Measurements from ENCODE around the gene S100A10.

Gene S100A10

GRCh38 chr1:152029929-152030211 lies 36.2 kb upstream of the S100A10 start (continued):
- TF ChIP-seq TCF4 (CRISPR knock-in tag; IDR thresholded peaks at IDR 0.05; ENCODE audit: borderline replicate concordance) (no peak), BACH2 (CRISPR knock-in tag; IDR thresholded peaks at IDR 0.05; ENCODE audit: borderline replicate concordance) (no peak), RARB (CRISPR knock-in tag; IDR thresholded peaks at IDR 0.05) (no peak), PPARA (CRISPR knock-in tag; IDR thresholded peaks at IDR 0.05; ENCODE audit: borderline replicate concordance) (no peak), ISL1 (CRISPR knock-in tag; IDR thresholded peaks at IDR 0.05) (no peak), OSR1 (CRISPR knock-in tag; IDR thresholded peaks at IDR 0.05) (no peak), TOX (CRISPR knock-in tag; IDR thresholded peaks at IDR 0.05; ENCODE audit: borderline replicate concordance) (no peak), PATZ1 (CRISPR knock-in tag; IDR thresholded peaks at IDR 0.05; ENCODE audit: borderline replicate concordance) (no peak)

DNA sequence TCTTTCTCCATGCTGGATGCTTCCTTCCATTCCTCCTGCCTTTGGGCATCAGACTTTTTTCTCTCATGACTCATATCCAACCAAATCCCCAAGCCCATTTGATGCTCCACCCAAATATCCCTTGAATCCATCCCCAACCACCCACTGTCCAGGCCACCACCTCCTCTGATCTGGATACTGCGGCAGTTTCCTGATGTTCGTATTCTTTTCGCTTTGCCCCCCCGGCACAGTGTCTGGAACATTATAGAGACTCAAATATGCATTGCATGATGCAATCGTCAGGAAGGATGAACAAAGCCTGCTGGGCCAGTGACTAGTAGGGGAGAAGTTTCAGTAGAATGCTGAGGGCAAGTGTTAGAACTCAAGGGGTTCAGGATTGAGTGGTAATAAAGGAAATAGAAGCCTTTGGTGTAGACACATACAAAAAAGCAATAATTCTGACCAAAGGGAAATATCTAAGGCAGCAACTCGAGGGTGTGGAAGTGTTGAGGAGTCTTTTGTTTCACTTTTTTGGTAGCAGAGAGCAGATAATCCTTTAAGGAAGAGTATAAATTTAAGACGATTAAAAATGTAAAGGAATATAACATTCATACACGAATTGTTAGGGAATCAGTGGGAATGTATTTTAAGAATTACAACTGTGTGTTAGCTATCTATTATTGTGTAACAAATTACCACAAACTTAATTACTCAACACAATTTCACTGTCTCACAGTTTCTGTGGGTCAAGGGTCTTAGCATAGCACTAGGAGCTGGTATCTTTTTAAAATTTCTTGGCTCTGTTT lies 35.7 kb upstream of the S100A10 start:
- no peak for TF ChIP-seq ESRRG (CRISPR knock-in tag; IDR thresholded peaks at IDR 0.05)
- TF ChIP-seq TOX (CRISPR knock-in tag; IDR thresholded peaks at IDR 0.05; ENCODE audit: borderline replicate concordance): no peak
- no peak for TF ChIP-seq ISL1 (CRISPR knock-in tag; IDR thresholded peaks at IDR 0.05)
- no peak for TF ChIP-seq ZC3H10 (CRISPR knock-in tag; IDR thresholded peaks at IDR 0.05)
- TF ChIP-seq ZFP3 (CRISPR knock-in tag; IDR thresholded peaks at IDR 0.05): no peak
- no peak for TF ChIP-seq OSR1 (CRISPR knock-in tag; IDR thresholded peaks at IDR 0.05)
- TF ChIP-seq RARB (CRISPR knock-in tag; IDR thresholded peaks at IDR 0.05): no peak
- TF ChIP-seq, protein P1, sequence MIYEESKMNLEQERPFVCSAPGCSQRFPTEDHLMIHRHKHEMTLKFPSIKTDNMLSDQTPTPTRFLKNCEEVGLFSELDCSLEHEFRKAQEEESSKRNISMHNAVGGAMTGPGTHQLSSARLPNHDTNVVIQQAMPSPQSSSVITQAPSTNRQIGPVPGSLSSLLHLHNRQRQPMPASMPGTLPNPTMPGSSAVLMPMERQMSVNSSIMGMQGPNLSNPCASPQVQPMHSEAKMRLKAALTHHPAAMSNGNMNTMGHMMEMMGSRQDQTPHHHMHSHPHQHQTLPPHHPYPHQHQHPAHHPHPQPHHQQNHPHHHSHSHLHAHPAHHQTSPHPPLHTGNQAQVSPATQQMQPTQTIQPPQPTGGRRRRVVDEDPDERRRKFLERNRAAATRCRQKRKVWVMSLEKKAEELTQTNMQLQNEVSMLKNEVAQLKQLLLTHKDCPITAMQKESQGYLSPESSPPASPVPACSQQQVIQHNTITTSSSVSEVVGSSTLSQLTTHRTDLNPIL (CRISPR knock-in tag; IDR thresholded peaks at IDR 0.05; ENCODE audit: low read depth): no peak
- TF ChIP-seq PPARA (CRISPR knock-in tag; IDR thresholded peaks at IDR 0.05; ENCODE audit: borderline replicate concordance): no peak
- TF ChIP-seq ZFP30 (CRISPR knock-in tag; IDR thresholded peaks at IDR 0.05): no peak
- TF ChIP-seq ZNF70 (CRISPR knock-in tag; IDR thresholded peaks at IDR 0.05): no peak
- no peak for TF ChIP-seq BACH2 (CRISPR knock-in tag; IDR thresholded peaks at IDR 0.05; ENCODE audit: borderline replicate concordance)
- no peak for TF ChIP-seq SNAI2 (CRISPR knock-in tag; IDR thresholded peaks at IDR 0.05)
- TF ChIP-seq CSRNP3 (CRISPR knock-in tag; IDR thresholded peaks at IDR 0.05): no peak
- TF ChIP-seq ZNF565 (CRISPR knock-in tag; conservative IDR thresholded peaks at IDR 0.05; ENCODE audit: low read depth): no peak
- peak; percentile 23; the same call in 2 of the 3 replicates for ATAC-seq

- TF ChIP-seq ZFP30 (CRISPR knock-in tag; IDR thresholded peaks at IDR 0.05) (no peak), TCF4 (CRISPR knock-in tag; IDR thresholded peaks at IDR 0.05; ENCODE audit: borderline replicate concordance) (no peak), ZFP3 (CRISPR knock-in tag; IDR thresholded peaks at IDR 0.05) (no peak), ISL1 (CRISPR knock-in tag; IDR thresholded peaks at IDR 0.05) (no peak), SNAI2 (CRISPR knock-in tag; IDR thresholded peaks at IDR 0.05) (no peak), RARB (CRISPR knock-in tag; IDR thresholded peaks at IDR 0.05) (no peak), ESRRG (CRISPR knock-in tag; IDR thresholded peaks at IDR 0.05) (no peak), ZNF565 (CRISPR knock-in tag; conservative IDR thresholded peaks at IDR 0.05; ENCODE audit: low read depth) (no peak), POU6F1 (CRISPR knock-in tag; IDR thresholded peaks at IDR 0.05; ENCODE audit: borderline replicate concordance, low read depth) (no peak), ZC3H10 (CRISPR knock-in tag; IDR thresholded peaks at IDR 0.05) (no peak), OSR1 (CRISPR knock-in tag; IDR thresholded peaks at IDR 0.05) (no peak), ARNTL (CRISPR knock-in tag; IDR thresholded peaks at IDR 0.05; ENCODE audit: borderline replicate concordance, low read depth) (no peak), GLIS3 (CRISPR knock-in tag; IDR thresholded peaks at IDR 0.05) (no peak), ZNF70 (CRISPR knock-in tag; IDR thresholded peaks at IDR 0.05) (no peak), PPARA (CRISPR knock-in tag; IDR thresholded peaks at IDR 0.05; ENCODE audit: borderline replicate concordance) (no peak), CSRNP3 (CRISPR knock-in tag; IDR thresholded peaks at IDR 0.05) (no peak), BACH2 (CRISPR knock-in tag; IDR thresholded peaks at IDR 0.05; ENCODE audit: borderline replicate concordance) (no peak)
- TF ChIP-seq, protein P1 (CRISPR knock-in tag; IDR thresholded peaks at IDR 0.05; ENCODE audit: low read depth): no peak
Observed at GRCh38 chr1:152026895-152027294, 33.2 kb upstream of the S100A10 start.

More at GRCh38 chr1:152026895-152027294, 33.2 kb upstream of the S100A10 start:
- ATAC-seq: no peak; the same call in 2 of the 3 replicates
